ENCODE measurements around the gene CARHSP1. TPM values are rescaled to one million over a fixed set of nuclear protein-coding genes. Genes with fewer than 3 reads are reported as not detected.
A peak's percentile ranks its signal among the peaks of the same experiment; 100 is the strongest.

Gene CARHSP1
- total and polyA plus RNA-seq, 12 donors: 87.6 to 314 (median 194) TPM

DNA sequence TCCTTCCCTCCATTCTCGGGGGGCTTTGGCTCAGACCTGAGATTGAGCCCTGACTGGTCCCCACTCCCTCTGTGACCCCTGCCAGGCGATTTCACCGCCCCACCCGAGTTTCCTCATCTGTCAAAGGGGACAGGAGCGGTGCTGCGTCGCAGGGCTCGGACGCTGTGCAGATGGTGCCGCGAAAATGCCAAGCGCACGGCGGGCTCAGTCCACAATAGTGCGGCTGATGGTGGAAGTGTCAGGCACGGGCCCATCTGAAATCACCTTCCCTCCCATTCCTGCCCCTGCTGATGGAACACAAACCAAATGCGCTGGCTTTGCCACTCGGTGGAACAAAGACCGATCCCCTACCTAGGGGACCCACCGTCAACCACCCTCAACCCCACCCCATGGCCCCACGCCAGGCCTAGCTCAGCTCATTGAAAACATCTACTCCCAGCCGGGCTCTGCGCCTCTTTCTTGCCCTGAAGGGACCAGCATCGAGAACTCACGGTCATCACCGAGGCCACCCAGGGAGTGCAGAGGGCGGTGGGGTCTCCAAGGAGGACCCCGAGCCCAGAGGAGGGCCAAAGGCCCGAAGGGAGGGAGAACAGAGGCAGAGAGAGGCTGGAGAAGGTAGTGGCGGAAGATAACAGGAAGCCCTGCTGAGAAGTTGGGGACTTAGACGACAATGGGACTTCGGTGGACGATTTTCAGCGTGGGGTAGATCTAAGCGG lies 1.4 kb downstream of the CARHSP1 start:
- H3K27ac ChIP-seq: peak overlapping the region; percentile 77 to 91 (median 83)
- no peaks in the 10 kb centered on the region for H3K36me3 ChIP-seq (replicated peaks in 1 of 2)
- H3K4me3 ChIP-seq: peak overlapping the region; percentile 9 to 82 (median 66)
- peak in 5 of 7 donors; percentile 51 to 70 (median 66) for DNase-seq
- no peaks in the 10 kb centered on the region for H3K27me3 ChIP-seq
- TF ChIP-seq, protein P1, sequence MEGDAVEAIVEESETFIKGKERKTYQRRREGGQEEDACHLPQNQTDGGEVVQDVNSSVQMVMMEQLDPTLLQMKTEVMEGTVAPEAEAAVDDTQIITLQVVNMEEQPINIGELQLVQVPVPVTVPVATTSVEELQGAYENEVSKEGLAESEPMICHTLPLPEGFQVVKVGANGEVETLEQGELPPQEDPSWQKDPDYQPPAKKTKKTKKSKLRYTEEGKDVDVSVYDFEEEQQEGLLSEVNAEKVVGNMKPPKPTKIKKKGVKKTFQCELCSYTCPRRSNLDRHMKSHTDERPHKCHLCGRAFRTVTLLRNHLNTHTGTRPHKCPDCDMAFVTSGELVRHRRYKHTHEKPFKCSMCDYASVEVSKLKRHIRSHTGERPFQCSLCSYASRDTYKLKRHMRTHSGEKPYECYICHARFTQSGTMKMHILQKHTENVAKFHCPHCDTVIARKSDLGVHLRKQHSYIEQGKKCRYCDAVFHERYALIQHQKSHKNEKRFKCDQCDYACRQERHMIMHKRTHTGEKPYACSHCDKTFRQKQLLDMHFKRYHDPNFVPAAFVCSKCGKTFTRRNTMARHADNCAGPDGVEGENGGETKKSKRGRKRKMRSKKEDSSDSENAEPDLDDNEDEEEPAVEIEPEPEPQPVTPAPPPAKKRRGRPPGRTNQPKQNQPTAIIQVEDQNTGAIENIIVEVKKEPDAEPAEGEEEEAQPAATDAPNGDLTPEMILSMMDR (IDR thresholded peaks at IDR 0.05): peak in 1 of 6 experiments; percentile 10
- TF ChIP-seq POLR2A (IDR thresholded peaks at IDR 0.05): no peak
- H3K9me3 ChIP-seq (replicated peaks in 1 of 3): no peaks in the 10 kb centered on the region
- H3K4me1 ChIP-seq (replicated peaks in 1 of 2): peaks cover 60 to 64% of the 10 kb centered on the region in 2 donors
- WGBS, 4 donors: 1 to 4% (median 2%) methylated on average over 25 to 35 of the region's 35 CpGs
- intact Hi-C loops (cut with DNase I): no loop called here

DNA sequence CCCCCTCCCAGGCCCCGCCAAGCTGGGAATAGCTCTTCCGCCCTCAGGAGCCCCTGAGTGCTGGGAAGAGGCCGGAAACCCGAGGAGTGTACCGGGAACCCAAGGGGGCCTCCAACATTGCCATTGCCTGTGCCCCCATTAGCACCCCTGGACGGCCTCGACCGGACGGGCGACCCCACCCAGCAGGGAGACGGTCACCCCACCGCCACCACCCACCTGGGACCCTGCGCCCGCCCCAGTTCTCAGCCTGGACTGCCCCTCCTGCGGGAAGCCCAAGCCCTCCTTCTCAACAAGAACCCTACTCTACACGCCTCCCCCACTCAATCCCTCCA lies 2.0 kb downstream of the CARHSP1 start:
- TF ChIP-seq POLR2A (IDR thresholded peaks at IDR 0.05): no peak
- TF ChIP-seq, protein P1 (IDR thresholded peaks at IDR 0.05): no peak
- Histone ChIP-seq H3K27me3 (no peaks in the 10 kb centered on the region), H3K9me3 (replicated peaks in 1 of 3) (no peaks in the 10 kb centered on the region), H3K27ac (peak overlapping the region; percentile 77 to 91 (median 83)), H3K36me3 (replicated peaks in 1 of 2) (no peaks in the 10 kb centered on the region), H3K4me3 (peak overlapping the region in 3 of 4 donors; percentile 64 to 82 (median 68)), H3K4me1 (replicated peaks in 1 of 2) (peaks cover 65 to 66% of the 10 kb centered on the region in 2 donors)
- intact Hi-C loops (cut with DNase I): no loop called here
- WGBS, 4 donors: 10 to 24% (median 19%) methylated on average over 3 to 16 of the region's 16 CpGs
- DNase-seq: no peak

DNA sequence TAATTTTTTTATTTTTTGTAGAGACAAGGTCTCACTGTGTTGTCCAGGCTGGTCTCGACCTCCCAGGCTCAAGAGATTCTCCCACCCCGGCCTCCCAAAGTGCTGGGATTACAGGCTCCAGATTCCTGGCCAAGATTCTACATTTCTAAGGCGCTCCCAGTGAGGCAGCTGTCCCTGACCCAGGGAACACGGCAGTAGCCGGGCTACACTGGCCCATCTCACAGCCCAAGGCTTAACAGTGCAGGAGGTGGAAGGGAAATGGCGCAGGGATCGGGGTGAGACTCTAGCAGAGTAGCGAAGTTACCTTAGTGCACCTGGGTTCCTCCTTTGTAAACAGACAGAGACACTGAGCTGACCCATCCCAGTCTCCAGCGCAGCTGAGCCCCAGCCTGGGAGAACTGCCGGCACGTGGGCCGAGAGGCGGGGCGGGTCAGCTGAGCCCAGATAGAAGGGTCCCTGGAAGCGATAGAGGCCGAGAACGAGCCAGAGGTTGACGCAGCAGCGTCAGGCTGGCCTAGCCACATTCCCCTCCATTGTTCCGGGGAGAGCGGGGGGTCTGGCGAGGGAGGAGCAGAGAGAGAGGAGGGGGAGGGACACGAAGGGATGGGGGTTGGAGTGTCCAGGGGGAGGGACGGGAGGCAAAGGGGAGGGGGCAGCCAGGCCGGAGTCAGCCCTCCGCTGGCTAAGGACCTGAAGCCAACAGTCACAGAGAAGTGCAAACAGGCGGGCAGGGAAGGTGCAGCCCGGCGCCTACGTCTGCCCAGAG lies 2.5 kb downstream of the CARHSP1 start:
- Histone ChIP-seq H3K27ac (peak overlapping the region; percentile 77 to 91 (median 83)), H3K36me3 (replicated peaks in 1 of 2) (no peaks in the 10 kb centered on the region), H3K9me3 (replicated peaks in 1 of 3) (no peaks in the 10 kb centered on the region), H3K27me3 (no peaks in the 10 kb centered on the region), H3K4me1 (replicated peaks in 1 of 2) (peaks cover 65 to 67% of the 10 kb centered on the region in 2 donors), H3K4me3 (peak overlapping the region in 2 of 4 donors; percentile 64 to 68)
- 14 to 29% (median 19%) methylated on average over 15 to 30 of the region's 30 CpGs for WGBS, 4 donors
- DNase-seq: peak in 6 of 7 donors; percentile 67 to 82 (median 78)
- intact Hi-C loops (cut with DNase I): no loop called here
- TF ChIP-seq, protein P1 (IDR thresholded peaks at IDR 0.05): no peak
- peak in 1 of 2 donors; percentile 82 for TF ChIP-seq POLR2A (IDR thresholded peaks at IDR 0.05)

DNA sequence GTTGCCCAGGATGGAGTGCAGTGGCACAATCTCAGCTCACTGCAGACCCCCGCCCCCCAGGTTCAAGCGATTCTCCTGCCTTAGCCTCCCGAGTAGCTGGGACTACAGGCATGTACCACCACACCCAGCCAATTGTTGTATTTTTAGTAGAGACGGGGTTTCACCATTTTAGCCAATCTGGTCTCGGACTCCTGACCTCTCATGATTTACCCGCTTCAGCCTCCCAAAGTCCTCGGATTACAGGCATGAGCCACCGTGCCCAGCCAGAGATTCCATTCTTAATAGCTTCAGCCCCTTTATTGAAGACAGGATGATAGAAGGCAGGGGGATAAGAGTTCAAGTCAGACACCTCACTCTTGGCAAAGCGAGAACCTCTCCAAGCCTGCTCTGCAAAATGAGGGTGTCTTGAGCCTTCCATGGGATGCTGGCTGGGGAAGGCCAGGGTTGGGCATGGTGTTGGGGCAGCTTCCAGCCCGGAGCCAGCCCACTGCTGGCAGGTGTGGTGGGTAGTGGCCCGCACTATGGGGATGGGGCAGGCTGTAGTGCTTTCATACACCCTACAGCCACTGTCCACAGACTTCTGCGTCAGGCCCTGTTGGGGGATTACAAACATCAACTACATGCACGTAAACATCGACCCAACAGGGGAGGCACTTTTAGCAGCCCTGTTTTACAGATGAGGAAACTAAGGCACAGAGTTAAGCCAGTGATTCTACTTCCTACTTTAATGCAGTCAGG lies 3.5 kb downstream of the CARHSP1 start:
- Histone ChIP-seq H3K4me3 (peak overlapping the region in 1 of 4 donors; percentile 38), H3K27ac (peak overlapping the region; percentile 77 to 91 (median 83))

More for the DNA sequence above, 3.5 kb downstream of the CARHSP1 start:
- H3K9me3 ChIP-seq (replicated peaks in 1 of 3): no peaks in the 10 kb centered on the region
- H3K4me1 ChIP-seq (replicated peaks in 1 of 2): peaks cover 67 to 68% of the 10 kb centered on the region in 2 donors
- no peak for DNase-seq
- 75 to 91% (median 86%) methylated on average over 11 to 14 of the region's 14 CpGs for WGBS, 4 donors
- no peaks in the 10 kb centered on the region for H3K36me3 ChIP-seq (replicated peaks in 1 of 2)
- no peak for TF ChIP-seq POLR2A (IDR thresholded peaks at IDR 0.05)
- TF ChIP-seq, protein P1 (IDR thresholded peaks at IDR 0.05): no peak
- H3K27me3 ChIP-seq: no peaks in the 10 kb centered on the region
- intact Hi-C loops (cut with DNase I): no loop called here
